ENCODE results near the gene COL3A1. TPM values are rescaled to one million over a fixed set of nuclear protein-coding genes. Genes with fewer than 3 reads are reported as not detected.

The COL3A1 gene
- polyA plus RNA-seq, 1 experiment: 1,396 TPM

DNA sequence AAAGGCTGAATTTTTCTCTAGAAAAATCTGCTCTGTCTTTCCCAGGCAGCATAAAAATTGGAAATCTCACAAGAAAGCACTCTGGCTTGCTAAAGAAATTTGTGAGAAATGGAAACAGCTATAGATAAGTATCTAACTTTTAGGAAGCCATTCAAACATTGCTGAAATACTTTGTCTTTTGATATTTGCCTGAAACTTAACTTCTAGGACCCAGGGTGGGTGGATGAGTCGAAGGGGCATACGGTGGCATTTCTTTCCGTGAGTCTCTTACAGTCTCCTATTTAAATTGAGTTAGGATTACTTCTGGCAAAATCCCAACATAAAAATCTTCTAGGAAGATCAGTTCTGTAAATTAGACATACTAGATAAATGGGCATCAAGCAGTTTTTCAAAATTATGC is 532 bp upstream of the COL3A1 start:
- H3K27me3 ChIP-seq (ENCODE audit: control insufficient read depth, insufficient read depth, low read length): no peaks in the 10 kb centered on the region
- peak overlapping the region; percentile 69 for H3K4me3 ChIP-seq (ENCODE audit: low read depth, low read length)
- H3K27ac ChIP-seq (ENCODE audit: low read depth, low read length): no peak overlapping the region
- TF ChIP-seq, protein P1, sequence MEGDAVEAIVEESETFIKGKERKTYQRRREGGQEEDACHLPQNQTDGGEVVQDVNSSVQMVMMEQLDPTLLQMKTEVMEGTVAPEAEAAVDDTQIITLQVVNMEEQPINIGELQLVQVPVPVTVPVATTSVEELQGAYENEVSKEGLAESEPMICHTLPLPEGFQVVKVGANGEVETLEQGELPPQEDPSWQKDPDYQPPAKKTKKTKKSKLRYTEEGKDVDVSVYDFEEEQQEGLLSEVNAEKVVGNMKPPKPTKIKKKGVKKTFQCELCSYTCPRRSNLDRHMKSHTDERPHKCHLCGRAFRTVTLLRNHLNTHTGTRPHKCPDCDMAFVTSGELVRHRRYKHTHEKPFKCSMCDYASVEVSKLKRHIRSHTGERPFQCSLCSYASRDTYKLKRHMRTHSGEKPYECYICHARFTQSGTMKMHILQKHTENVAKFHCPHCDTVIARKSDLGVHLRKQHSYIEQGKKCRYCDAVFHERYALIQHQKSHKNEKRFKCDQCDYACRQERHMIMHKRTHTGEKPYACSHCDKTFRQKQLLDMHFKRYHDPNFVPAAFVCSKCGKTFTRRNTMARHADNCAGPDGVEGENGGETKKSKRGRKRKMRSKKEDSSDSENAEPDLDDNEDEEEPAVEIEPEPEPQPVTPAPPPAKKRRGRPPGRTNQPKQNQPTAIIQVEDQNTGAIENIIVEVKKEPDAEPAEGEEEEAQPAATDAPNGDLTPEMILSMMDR (IDR thresholded peaks at IDR 0.05; ENCODE audit: low read depth, low read length): no peak
- ChIA-PET POLR2A (interaction anchor here (1.2 kb wide), 1 partner anchor 186 kb away, joined by 5 read pairs; no protein-coding TSS in a partner anchor), CTCF (no interaction called here)
- no peaks in the 10 kb centered on the region for H3K9me3 ChIP-seq (ENCODE audit: control insufficient read depth, insufficient read depth, low read length)
- no peak for DNase-seq (ENCODE audit: low read depth, low spot score)

DNA sequence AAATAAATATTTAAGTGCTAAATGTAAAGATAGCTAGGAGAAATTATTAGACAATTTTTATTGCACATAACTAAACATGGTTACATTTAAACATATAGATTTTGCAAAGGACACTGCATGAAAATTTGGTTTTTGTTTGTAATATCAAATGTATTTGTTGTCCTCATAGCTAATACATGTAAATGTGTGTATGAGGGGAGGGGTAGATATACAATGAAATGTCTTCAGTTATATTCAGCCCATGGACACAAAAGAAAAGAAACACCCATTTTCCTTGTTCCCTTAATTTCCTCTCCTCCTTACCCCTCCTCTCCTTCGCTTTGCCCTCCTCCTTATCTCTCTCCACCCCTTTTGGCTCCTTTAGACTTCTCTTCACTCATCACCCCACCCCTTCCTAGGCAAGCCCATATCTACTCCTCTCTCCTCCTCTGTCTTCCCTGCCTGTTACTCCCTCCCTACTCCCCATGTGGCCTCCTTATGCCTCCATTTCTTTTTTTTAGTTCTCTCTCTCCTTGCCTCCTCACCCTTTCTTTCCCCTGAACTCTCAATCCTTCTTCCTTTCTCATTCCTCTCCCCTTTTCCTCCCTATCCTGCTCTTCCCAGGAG is 1.4 kb downstream of the COL3A1 start:
- H3K27ac ChIP-seq (ENCODE audit: low read depth, low read length): peak overlapping the region; percentile 53
- H3K27me3 ChIP-seq (ENCODE audit: control insufficient read depth, insufficient read depth, low read length): no peaks in the 10 kb centered on the region
- peak; percentile 80 for DNase-seq (ENCODE audit: low read depth, low spot score)
- peak overlapping the region; percentile 69 for H3K4me3 ChIP-seq (ENCODE audit: low read depth, low read length)
- no peaks in the 10 kb centered on the region for H3K9me3 ChIP-seq (ENCODE audit: control insufficient read depth, insufficient read depth, low read length)
- TF ChIP-seq, protein P1 (IDR thresholded peaks at IDR 0.05; ENCODE audit: low read depth, low read length): no peak
- POLR2A ChIA-PET: interaction anchor here (1.1 kb wide), 1 partner anchor 177 kb away, joined by 3 read pairs; no protein-coding TSS in a partner anchor
- CTCF ChIA-PET: interaction anchor here (1.2 to 4.9 kb wide), 7 partner anchors 9 to 450 kb away, joined by 3 to 101 read pairs (median 5); no protein-coding TSS in a partner anchor

GRCh38 chr2:188976545-188977268 is 2.5 kb downstream of the COL3A1 start:
- H3K27ac ChIP-seq (ENCODE audit: low read depth, low read length): no peak overlapping the region
- H3K4me3 ChIP-seq (ENCODE audit: low read depth, low read length): peak overlapping the region; percentile 69
- H3K9me3 ChIP-seq (ENCODE audit: control insufficient read depth, insufficient read depth, low read length): no peaks in the 10 kb centered on the region
- TF ChIP-seq, protein P1 (IDR thresholded peaks at IDR 0.05; ENCODE audit: low read depth, low read length): peak; percentile 69
- H3K27me3 ChIP-seq (ENCODE audit: control insufficient read depth, insufficient read depth, low read length): no peaks in the 10 kb centered on the region
- ChIA-PET POLR2A (interaction anchor here (1.1 to 1.6 kb wide), 3 partner anchors 92 to 452 kb away, joined by 3 to 4 read pairs (median 3); no protein-coding TSS in a partner anchor), CTCF (interaction anchor here (0.6 to 4.9 kb wide), 14 partner anchors 28 to 451 kb away, joined by 3 to 101 read pairs (median 3); no protein-coding TSS in a partner anchor)
- DNase-seq (ENCODE audit: low read depth, low spot score): no peak

DNA sequence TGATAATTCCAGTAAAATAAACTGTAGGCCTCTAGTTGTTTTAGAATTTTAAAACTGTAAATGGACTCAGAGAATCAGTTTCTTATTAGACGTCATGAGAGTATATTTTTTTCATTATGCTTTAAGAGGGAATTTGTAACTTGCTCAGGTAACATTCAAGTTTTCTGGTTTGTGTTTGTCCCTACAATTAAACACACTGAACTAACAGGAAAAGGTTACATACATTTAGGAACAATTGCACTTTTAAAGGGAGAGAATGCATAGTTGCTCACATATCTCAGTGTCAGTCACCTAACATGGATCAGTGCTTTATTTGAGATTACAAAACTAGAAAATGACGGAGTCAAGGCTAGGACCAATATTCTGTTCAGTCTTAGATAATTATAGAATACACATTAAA is 3.1 kb downstream of the COL3A1 start:
- Histone ChIP-seq H3K4me3 (ENCODE audit: low read depth, low read length) (peak overlapping the region; percentile 69), H3K27ac (ENCODE audit: low read depth, low read length) (no peak overlapping the region), H3K27me3 (ENCODE audit: control insufficient read depth, insufficient read depth, low read length) (no peaks in the 10 kb centered on the region), H3K9me3 (ENCODE audit: control insufficient read depth, insufficient read depth, low read length) (no peaks in the 10 kb centered on the region)
- POLR2A ChIA-PET: interaction anchor here (1.3 to 1.6 kb wide), 2 partner anchors 93 to 453 kb away, joined by 3 to 4 read pairs; no protein-coding TSS in a partner anchor
- TF ChIP-seq, protein P1 (IDR thresholded peaks at IDR 0.05; ENCODE audit: low read depth, low read length): no peak
- CTCF ChIA-PET: interaction anchor here (0.6 to 4.9 kb wide), 14 partner anchors 28 to 452 kb away, joined by 3 to 101 read pairs (median 4); no protein-coding TSS in a partner anchor
- DNase-seq (ENCODE audit: low read depth, low spot score): no peak
